NB4 (cell line): ENCODE results near the gene DNAH11.

ENCODE experiments used
- DNase-seq: peaks from one replicate; pipeline ENCODE4 v3.0.0; 2010; ENCODE audit warnings: low read depth
- H3K4me3 ChIP-seq: one replicate; pipeline ENCODE4 v1.5.1; 2011; ENCODE audit warnings: mild to moderate bottlenecking, low read depth, low read length, moderate library complexity
- CTCF ChIP-seq: IDR thresholded peaks from one replicate; pipeline ENCODE4 v1.5.1; 2012; ENCODE audit warnings: low read depth, low read length
- MAX ChIP-seq: IDR thresholded peaks from 2 replicates; pipeline ENCODE4 v1.6.1; 2011; ENCODE audit warnings: low read depth, low read length
- MYC ChIP-seq: IDR thresholded peaks from 2 replicates; pipeline ENCODE4 v1.6.1; 2011; ENCODE audit warnings: low read depth, low read length
- POLR2A ChIP-seq: IDR thresholded peaks from 2 replicates; pipeline ENCODE4 v1.6.1; 2011; ENCODE audit warnings: mild to moderate bottlenecking; ENCODE audit not compliant: insufficient read length; ENCODE audit errors: extremely low read depth

DNAH11 gene

GRCh38 chr7:21616091-21616490 is 73.3 kb downstream of the DNAH11 start:
- no peak overlapping the region for H3K4me3 ChIP-seq
- no peak for DNase-seq
- no peak for TF ChIP-seq MAX
- no peak for TF ChIP-seq CTCF
- TF ChIP-seq POLR2A, result no peak
- no peak for TF ChIP-seq MYC

GRCh38 chr7:21616796-21617436 is 74.1 kb downstream of the DNAH11 start:
- H3K4me3 ChIP-seq, result no peak overlapping the region
- DNase-seq, result no peak
- no peak for TF ChIP-seq POLR2A
- no peak for TF ChIP-seq CTCF
- no peak for TF ChIP-seq MAX

- no peak overlapping the region for H3K4me3 ChIP-seq
- TF ChIP-seq MAX (no peak), POLR2A (no peak), CTCF (no peak), MYC (no peak)
- no peak for DNase-seq
Observed at GRCh38 chr7:21617513-21617912, 74.7 kb downstream of the DNAH11 start.

- no peak for DNase-seq
- H3K4me3 ChIP-seq, result no peak overlapping the region
- TF ChIP-seq POLR2A (no peak), MAX (no peak), CTCF (no peak), MYC (no peak)
Observed at GRCh38 chr7:21617916-21618390, 75.1 kb downstream of the DNAH11 start.

- TF ChIP-seq MYC, result no peak
- no peak for TF ChIP-seq POLR2A
- TF ChIP-seq CTCF, result no peak
- no peak for TF ChIP-seq MAX
- no peak overlapping the region for H3K4me3 ChIP-seq
Observed at GRCh38 chr7:21618706-21619105, 75.9 kb downstream of the DNAH11 start.

More at GRCh38 chr7:21618706-21619105, 75.9 kb downstream of the DNAH11 start:
- DNase-seq, result no peak
